ENCODE results near the gene CAMK2A. TPM values are rescaled to one million over a fixed set of nuclear protein-coding genes. Genes with fewer than 3 reads are reported as not detected.

The CAMK2A gene
- total RNA-seq, 2 experiments from 2014 or later = not detected

- Histone ChIP-seq H4K20me1 (ENCODE audit: insufficient read depth, low read length) (no peaks in the 10 kb centered on the region), H3K79me2 (ENCODE audit: insufficient read depth, low read depth, low read length) (no peaks in the 10 kb centered on the region), H3K9me2 (ENCODE audit: insufficient read depth, low read length) (no peaks in the 10 kb centered on the region), H2AFZ (ENCODE audit: low read length) (no peak overlapping the region), H3K36me3 (ENCODE audit: insufficient read depth, low read length) (no peaks in the 10 kb centered on the region), H3K27ac (ENCODE audit: low read depth, low read length, poor library complexity, severe bottlenecking) (no peak overlapping the region), H3K4me3 (ENCODE audit: low read depth, low read length, poor library complexity, severe bottlenecking) (no peak overlapping the region), H3K4me2 (ENCODE audit: low read length) (no peak overlapping the region), H3K9me3 (ENCODE audit: low read length) (no peaks in the 10 kb centered on the region), H3K4me1 (ENCODE audit: insufficient read depth, low read length, poor library complexity, severe bottlenecking) (no peaks in the 10 kb centered on the region)
- no TSS peak for BruUV-seq (replicated peaks)
- TF ChIP-seq EZH2phosphoT487 (IDR thresholded peaks at IDR 0.05; ENCODE audit: borderline replicate concordance, low read depth, low read length) = no peak
- TF ChIP-seq, protein P1, sequence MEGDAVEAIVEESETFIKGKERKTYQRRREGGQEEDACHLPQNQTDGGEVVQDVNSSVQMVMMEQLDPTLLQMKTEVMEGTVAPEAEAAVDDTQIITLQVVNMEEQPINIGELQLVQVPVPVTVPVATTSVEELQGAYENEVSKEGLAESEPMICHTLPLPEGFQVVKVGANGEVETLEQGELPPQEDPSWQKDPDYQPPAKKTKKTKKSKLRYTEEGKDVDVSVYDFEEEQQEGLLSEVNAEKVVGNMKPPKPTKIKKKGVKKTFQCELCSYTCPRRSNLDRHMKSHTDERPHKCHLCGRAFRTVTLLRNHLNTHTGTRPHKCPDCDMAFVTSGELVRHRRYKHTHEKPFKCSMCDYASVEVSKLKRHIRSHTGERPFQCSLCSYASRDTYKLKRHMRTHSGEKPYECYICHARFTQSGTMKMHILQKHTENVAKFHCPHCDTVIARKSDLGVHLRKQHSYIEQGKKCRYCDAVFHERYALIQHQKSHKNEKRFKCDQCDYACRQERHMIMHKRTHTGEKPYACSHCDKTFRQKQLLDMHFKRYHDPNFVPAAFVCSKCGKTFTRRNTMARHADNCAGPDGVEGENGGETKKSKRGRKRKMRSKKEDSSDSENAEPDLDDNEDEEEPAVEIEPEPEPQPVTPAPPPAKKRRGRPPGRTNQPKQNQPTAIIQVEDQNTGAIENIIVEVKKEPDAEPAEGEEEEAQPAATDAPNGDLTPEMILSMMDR (conservative IDR thresholded peaks at IDR 0.05; ENCODE audit: low read length) = no peak
- DNase-seq (ENCODE audit: low spot score) = no peak
- CTCF ChIA-PET (ENCODE audit: unreplicated experiment) = no interaction called here
- intact Hi-C loops (cut with micrococcal nuclease; ENCODE audit: unreplicated experiment) = no loop called here
- POLR2A ChIA-PET = no interaction called here
Observed at GRCh38 chr5:150316320-150316719, 26.7 kb upstream of the CAMK2A start.

DNA sequence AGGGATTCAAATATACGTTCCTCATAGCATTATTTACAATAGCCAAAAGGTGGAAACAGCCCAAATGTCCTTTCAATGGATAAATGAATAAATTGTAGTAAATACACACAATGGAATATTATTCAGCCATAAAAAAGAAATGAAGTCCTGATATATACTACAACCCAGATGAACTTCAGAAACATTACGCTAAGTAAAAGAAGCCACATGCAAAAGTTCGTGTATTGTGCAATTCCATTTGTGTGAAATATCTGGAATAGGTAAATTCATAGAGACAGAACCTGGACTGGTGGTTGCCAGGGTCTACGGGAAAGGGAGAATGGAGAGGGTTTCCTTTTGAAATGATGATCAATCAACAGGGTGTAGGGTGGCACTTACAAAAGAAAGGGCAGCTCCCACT, 25.7 kb upstream of the CAMK2A start:
- Histone ChIP-seq H3K4me3 (ENCODE audit: low read depth, low read length, poor library complexity, severe bottlenecking) (no peak overlapping the region), H2AFZ (ENCODE audit: low read length) (no peak overlapping the region), H3K9me2 (ENCODE audit: insufficient read depth, low read length) (no peaks in the 10 kb centered on the region), H3K27ac (ENCODE audit: low read depth, low read length, poor library complexity, severe bottlenecking) (no peak overlapping the region), H3K36me3 (ENCODE audit: insufficient read depth, low read length) (no peaks in the 10 kb centered on the region), H3K4me2 (ENCODE audit: low read length) (no peak overlapping the region), H3K79me2 (ENCODE audit: insufficient read depth, low read depth, low read length) (no peaks in the 10 kb centered on the region), H3K9me3 (ENCODE audit: low read length) (no peaks in the 10 kb centered on the region), H3K4me1 (ENCODE audit: insufficient read depth, low read length, poor library complexity, severe bottlenecking) (no peaks in the 10 kb centered on the region), H4K20me1 (ENCODE audit: insufficient read depth, low read length) (no peaks in the 10 kb centered on the region)
- intact Hi-C loops (cut with micrococcal nuclease; ENCODE audit: unreplicated experiment) = no loop called here
- ChIA-PET CTCF (ENCODE audit: unreplicated experiment) (no interaction called here), POLR2A (no interaction called here)
- TF ChIP-seq EZH2phosphoT487 (IDR thresholded peaks at IDR 0.05; ENCODE audit: borderline replicate concordance, low read depth, low read length) = no peak
- no peak for DNase-seq (ENCODE audit: low spot score)
- no TSS peak for BruUV-seq (replicated peaks)

DNA sequence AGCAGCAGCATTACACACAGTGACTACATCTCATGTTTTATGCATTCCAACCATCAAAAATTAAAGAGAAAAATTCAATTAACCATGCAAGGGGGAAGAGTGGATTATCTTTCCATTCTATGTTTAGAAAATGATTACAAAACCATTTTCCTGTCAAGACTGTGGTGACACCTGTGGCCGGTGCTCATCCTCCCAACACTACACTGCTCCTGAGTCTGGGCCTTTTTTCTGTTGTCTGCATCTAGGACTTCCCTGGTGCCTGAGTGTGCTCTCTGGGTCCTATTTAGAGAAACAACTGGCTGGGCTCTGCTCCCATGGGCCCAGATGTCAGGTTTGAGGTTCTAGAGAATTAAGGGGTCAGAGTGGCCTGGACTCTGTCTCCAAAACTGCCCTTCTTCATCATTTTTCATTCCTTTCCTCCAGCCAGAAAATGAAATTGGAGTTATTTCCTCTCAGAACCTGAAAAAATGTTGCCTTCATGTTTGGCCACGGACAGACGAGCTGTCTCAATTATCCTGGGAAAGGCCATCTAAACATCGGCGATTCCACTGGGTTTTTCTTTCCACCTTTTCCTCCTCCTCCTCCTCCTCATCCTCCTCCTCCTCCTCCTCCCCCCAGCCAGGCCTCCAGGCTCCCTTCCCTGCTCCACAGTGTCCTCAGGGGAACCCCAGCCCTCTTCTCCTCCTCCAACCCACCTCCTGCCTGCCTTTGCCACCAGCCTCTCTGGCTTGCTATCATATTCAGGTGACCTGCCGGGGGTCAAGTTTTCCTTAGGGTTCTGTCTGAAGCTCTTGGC, 24.5 kb upstream of the CAMK2A start:
- TF ChIP-seq, protein P1 (conservative IDR thresholded peaks at IDR 0.05; ENCODE audit: low read length) = no peak
- TF ChIP-seq EZH2phosphoT487 (IDR thresholded peaks at IDR 0.05; ENCODE audit: borderline replicate concordance, low read depth, low read length) = no peak
- Histone ChIP-seq H4K20me1 (ENCODE audit: insufficient read depth, low read length) (no peaks in the 10 kb centered on the region), H3K9me3 (ENCODE audit: low read length) (no peaks in the 10 kb centered on the region), H3K36me3 (ENCODE audit: insufficient read depth, low read length) (no peaks in the 10 kb centered on the region), H3K4me2 (ENCODE audit: low read length) (no peak overlapping the region), H2AFZ (ENCODE audit: low read length) (no peak overlapping the region), H3K27ac (ENCODE audit: low read depth, low read length, poor library complexity, severe bottlenecking) (no peak overlapping the region), H3K9me2 (ENCODE audit: insufficient read depth, low read length) (no peaks in the 10 kb centered on the region), H3K4me1 (ENCODE audit: insufficient read depth, low read length, poor library complexity, severe bottlenecking) (no peaks in the 10 kb centered on the region), H3K4me3 (ENCODE audit: low read depth, low read length, poor library complexity, severe bottlenecking) (no peak overlapping the region), H3K79me2 (ENCODE audit: insufficient read depth, low read depth, low read length) (no peaks in the 10 kb centered on the region)
- no TSS peak for BruUV-seq (replicated peaks)
- no peak for DNase-seq (ENCODE audit: low spot score)
- intact Hi-C loops (cut with micrococcal nuclease; ENCODE audit: unreplicated experiment) = no loop called here
- ChIA-PET POLR2A (no interaction called here), CTCF (ENCODE audit: unreplicated experiment) (no interaction called here)
